GM21423 (cell line): ENCODE data around the gene KCNQ1OT1.

Experiments
- ATAC-seq: cut with Tn5 transposase; IDR thresholded peaks from one replicate; pipeline ENCODE4 v1.9.1; 2021; ENCODE audit warnings: mild to moderate bottlenecking, moderate library complexity; ENCODE audit not compliant: unreplicated experiment

KCNQ1OT1 gene

GRCh38 chr11:2737866-2738265 lies 38.1 kb upstream of the KCNQ1OT1 start:
- no peak for ATAC-seq

- ATAC-seq: no peak
Observed at GRCh38 chr11:2737226-2737590, 37.4 kb upstream of the KCNQ1OT1 start.

DNA sequence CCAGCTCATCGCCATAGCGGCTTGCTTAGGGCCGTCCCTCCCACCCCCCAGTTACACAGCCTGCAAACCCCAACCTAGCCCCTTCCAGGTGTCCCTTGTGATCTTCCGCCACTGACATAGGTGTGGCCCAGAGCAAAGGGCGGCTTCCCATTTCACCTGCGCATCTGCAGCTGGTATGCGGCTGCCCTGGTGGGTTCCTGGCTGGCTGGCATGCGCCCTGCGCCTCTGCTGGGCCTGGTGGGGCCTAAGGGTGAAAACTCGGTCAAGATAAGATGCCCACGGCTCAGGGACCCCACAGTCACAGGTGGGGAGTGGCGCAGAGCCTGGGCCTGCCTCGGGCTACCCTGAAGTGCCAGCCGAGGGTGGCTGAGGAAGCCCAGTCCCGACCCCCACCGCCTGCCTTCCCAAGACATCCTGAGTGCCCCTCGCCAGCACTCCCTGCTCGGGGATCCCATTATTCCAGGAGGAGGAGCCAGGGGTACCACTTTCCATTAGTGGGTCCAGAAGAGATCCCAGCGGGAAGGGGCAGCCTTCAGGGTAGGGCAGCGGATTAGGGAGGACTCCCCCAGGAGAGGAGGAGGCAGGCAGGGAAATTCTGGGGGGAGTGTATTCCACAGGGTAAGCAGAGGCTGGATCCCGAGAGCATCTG lies 36.9 kb upstream of the KCNQ1OT1 start:
- no peak for ATAC-seq

- no peak for ATAC-seq
Observed at GRCh38 chr11:2735053-2735589, 35.3 kb upstream of the KCNQ1OT1 start.

DNA sequence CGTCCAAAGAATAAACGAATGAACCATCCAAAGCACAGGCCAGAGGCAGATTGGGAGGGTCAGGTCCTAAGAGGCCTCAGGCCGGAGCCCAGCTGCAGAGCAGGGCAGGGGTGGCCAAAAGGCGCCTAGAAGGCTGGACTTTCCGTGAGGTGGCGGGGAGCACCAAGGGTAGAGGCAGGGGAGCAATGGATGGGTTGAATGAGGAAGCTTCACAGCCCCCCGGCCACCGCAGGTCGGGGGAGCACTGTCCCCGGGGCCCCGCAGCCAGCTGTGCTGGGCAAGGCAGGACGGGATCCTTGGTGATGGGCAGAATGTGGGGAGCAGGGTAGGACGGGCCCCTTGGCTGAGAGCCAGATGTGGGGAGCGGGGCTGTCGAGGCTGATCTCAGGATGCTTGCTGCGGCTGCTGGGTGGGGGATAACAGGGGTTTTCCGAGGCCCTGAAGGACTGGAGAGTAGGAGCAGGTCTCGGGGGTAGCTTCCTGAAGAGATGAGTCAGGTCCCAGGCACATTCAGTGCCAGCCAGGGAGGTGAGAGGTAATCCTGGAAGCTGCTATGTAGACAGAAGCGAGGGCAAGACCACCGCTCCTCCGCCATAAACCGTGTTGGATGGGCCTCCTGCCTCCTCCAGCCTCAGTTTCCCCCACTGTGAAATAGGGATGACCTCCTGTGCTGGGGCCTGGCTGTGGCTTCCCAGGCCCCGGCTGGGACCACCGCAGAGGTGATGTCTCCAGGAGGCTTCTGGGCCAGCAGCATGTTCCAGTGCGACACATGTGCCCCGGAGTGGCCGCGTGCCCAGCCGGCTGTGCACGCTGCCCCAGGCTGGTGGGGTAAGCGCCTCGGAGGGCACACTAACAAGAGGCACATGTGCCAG lies 34.6 kb upstream of the KCNQ1OT1 start:
- no peak for ATAC-seq

DNA sequence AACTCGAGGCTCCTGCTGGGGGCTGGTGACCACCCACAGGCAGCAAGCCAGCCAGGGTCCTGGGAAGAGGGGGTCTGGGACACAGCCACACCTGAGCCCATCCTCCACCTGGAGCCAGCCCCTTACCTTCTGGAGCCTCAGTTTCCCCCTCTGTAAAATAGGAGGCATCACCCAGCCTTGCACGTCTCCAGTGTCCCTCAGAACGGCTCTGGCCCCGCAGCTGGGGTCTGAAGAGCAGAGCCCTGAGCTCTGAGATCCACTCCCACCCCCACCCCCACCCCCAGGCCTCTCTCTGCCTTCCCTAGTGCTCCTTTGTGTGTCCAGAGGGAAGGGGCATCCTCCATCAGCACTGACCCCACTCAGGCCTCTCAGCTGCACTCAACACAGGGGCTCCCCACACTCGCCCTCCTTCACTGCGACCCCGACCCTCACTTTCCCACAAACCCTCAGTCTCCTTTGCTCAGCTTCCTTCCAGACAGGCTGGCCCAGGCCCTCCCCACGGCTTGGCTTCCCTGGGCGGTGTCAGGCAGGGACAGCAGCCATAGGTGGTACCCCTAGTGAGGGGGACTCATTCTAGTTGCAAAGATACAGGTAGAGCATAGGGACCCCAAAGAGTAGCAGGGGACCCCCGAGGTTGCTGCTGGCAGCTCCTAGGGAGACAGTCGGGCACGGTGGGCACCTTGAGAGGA lies 33.3 kb upstream of the KCNQ1OT1 start:
- no peak for ATAC-seq

DNA sequence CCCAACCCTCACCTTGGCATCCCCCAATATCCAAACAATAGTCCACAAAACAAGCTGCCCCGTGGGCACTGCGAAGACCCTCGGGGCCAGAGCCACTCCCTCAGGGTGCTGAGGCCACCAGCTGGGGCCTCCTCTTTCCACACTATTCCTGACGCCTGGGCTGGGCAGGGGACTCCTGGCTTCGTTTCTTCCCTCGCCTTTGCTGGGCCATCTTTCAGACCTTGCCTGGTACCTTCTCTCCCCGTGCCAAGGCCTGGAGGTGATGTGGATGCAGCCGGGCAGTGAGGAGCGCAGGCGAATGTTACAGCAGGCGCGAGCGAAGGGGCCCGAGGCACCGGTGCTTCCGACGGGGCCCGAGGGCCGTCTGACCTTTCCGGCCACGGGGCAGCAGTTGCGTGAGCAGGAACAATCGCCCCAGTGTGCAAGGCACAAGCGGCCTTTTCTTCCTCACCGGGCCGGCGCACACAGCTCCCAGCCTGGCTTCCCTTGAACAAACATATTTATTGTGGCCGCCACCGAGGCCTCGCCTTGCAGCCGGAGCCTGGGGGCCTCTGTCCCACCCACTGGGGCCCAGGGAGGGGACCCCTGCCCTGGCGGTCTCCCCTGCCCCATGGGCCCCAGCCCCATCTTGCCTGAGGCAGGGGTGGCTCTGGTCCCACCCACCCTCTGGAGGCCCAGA lies 32.6 kb upstream of the KCNQ1OT1 start:
- no peak for ATAC-seq

DNA sequence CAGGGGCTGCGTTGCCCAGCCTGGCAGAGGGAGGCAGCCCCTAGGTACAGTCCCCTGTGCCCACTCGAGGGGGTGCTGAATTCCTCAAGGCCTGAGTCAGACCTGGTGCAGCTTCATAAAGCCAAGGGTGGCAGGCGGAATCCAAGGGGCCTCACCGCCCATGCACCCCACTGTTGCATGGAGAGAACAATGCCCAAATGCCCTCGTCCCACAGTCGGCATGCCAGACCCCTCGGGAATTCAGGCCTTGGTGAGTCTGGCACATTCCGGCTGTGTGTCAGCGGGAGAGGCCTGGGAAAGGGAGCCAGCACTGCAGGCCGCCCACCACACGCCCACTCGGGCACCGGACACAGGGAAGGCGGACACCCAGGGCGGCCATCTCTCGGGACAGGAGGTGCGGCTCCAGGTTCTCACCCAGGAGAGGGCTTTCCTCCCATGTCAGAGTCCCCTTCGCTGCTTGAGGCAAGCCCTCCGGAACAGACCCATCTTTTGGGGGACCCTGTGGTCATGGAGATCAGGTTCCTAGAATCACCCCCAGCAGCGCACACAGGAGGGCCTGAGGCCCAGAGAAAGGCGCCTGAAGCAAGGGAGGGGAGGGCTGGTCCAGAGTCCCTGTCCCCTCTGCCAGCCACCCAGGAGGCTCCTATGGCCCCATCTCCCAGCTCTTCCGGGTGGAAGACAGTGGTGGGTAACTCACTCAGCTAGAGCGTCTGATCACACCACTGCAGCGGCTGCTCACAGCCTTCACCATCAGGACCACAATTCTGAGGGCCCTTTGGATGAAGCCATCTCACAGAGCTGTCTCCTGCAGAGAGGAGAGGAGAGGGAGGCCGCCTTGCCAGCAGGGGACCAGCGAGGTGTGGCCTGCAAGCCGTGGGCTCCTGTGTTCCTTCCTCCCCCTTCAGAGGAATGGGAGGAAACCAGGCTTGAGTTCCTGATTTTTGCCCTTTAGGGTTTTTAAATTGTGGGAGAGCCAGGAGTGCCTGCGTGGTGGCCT lies 31.6 kb upstream of the KCNQ1OT1 start:
- ATAC-seq: no peak

GRCh38 chr11:2730272-2731129 lies 30.7 kb upstream of the KCNQ1OT1 start:
- no peak for ATAC-seq

- no peak for ATAC-seq
Observed at GRCh38 chr11:2729841-2730240, 30.0 kb upstream of the KCNQ1OT1 start.

GRCh38 chr11:2728663-2729332 lies 29.0 kb upstream of the KCNQ1OT1 start:
- ATAC-seq: no peak

DNA sequence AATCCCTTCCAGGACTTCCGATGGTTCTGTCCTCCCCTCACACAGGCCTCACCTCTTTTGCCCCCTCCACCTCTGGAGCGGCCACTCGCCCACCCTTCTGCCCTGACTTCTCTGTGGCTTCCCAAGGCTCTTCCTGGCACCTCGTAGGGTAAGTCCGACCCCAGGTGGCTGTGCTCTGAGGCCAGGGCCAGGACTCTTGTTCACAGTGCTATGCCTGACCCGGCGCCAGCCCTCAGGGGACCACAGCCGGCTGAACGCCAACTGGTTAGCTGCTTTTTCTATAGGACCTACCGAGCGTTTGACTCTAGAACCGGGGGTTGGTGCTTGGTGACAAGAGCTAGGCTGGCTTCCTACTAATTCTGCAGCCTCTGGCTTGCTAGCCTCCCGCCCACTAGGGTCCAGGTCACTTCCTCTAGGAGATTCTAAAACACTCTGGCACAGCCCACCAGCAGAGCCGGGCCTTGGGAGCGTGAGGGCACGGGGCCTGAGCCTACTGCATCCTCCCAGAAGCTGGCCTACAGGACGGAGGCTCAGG lies 28.4 kb upstream of the KCNQ1OT1 start:
- ATAC-seq: no peak

DNA sequence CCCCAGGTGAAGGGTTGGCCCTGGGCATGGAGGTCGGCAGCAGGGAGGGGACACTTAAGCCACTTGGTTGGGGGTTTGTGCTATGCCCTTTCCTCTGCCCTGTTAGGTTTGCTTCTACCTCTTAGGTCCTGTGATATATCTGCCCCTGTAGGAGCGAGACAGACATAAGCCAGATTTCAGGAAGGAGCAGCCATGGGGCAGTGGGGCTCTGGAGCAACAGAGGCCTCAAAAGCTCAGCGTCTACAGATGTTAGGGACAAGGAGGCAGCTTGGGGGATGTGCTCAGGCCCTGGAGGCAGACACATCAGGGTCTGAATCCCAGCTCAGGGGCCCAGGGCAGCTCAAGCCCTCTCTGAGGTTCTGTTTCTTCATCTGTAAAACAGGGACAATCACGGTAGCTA lies 27.2 kb upstream of the KCNQ1OT1 start:
- ATAC-seq: no peak

- no peak for ATAC-seq
Observed at GRCh38 chr11:2725368-2726300, 25.8 kb upstream of the KCNQ1OT1 start.

DNA sequence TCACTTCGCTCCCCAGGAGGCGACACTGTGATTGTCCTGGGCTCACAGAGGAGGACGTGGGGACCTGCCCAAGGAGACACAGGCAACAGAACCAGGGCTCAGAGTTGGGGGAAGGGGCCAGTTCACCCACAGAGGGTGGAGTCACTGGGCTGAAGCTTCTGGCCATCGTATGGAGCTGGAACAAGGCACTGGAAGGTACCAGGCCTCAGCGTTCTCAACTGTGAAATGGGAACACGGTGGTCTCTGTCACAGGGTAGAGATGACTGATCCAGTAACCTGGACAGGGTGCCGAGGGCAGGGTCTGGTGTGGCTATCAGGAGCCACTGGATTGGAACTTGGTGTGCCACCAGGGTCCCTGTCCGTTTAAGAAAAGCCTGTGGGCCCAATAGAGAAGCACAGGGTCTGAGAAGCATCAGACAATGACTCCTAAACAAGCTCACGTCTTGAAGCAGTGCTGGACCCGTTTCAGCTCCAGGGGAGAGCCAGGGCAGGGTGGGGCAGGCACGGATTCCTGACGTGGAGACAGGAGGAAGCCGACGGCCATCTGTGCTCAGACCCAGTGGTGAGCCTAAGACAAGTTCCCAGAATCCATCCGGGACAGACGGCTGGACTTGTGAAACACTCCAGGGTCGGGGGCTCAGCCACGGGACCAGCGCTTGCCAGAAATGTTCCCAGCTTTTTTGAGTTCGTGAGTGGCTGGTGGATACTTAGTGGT lies 25.0 kb upstream of the KCNQ1OT1 start:
- ATAC-seq: no peak

DNA sequence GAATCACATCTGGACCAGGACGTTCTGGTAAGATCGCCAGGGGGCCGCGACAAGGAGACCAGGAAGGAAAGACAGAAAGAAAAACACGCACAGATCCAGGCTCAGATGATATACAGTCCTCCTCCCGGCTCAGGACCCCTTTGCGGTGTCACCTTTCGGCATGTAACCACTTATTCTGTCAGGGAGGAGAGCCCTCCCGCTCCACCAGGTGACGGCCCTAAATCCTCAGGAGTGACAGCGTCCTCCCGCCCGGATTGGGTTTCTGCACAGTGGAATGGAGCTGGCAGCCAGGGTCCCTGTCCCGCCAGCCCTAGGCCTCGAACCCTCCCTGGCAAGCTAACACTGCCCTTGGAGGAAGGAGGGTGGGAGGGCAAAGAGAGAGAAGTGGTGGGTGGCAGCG lies 24.3 kb upstream of the KCNQ1OT1 start:
- ATAC-seq: no peak
